Natural killer cell (primary cell): ENCODE results near the gene SMAD5. TPM values are rescaled to one million over a fixed set of nuclear protein-coding genes. Genes with fewer than 3 reads are reported as not detected.

Experiments used
- ATAC-seq, 3 donors: fragments of 150-1000 bp in 2 of 3; fragments of 200-7000 bp in 1 of 3; cut with Tn5 transposase; 1 replicate in 1 of 3; 2 replicates in 2 of 3; pipeline ENCODE4 v1.10.0; 2021; ENCODE audit warnings: mild to moderate bottlenecking in 2 of 3, moderate library complexity in 2 of 3
- DNase-seq, 2 donors: peaks; one replicate each; pipeline versions ENCODE4 v3.0.0 to v3.0.0-alpha.2; 2013 to 2021; ENCODE audit warnings: mixed read lengths in 1 of 2
- H3K27ac ChIP-seq: one replicate; pipeline ENCODE4 v1.5.1; 2013; ENCODE audit warnings: mild to moderate bottlenecking, low read length
- H3K27me3 ChIP-seq: one replicate; pipeline ENCODE4 v1.6.1; 2013; ENCODE audit warnings: low read length; ENCODE audit not compliant: control insufficient read depth, insufficient read depth
- H3K36me3 ChIP-seq: one replicate; pipeline ENCODE4 v1.6.1; 2013; ENCODE audit warnings: low read length; ENCODE audit not compliant: control insufficient read depth, insufficient read depth
- H3K4me1 ChIP-seq: one replicate; pipeline ENCODE4 v1.6.1; 2013; ENCODE audit warnings: low read length; ENCODE audit not compliant: control insufficient read depth, insufficient read depth
- H3K4me3 ChIP-seq: one replicate; pipeline ENCODE4 v1.5.1; 2013; ENCODE audit warnings: low read length
- H3K9me3 ChIP-seq: one replicate; pipeline ENCODE4 v1.6.1; 2013; ENCODE audit warnings: low read length; ENCODE audit not compliant: control insufficient read depth, insufficient read depth
- H3K27ac Mint-ChIP-seq, 2 donors: one replicate each; pipeline ENCODE4 v1.8.0; 2022; ENCODE audit warnings: mild to moderate bottlenecking in 2 of 2, mixed read lengths in 2 of 2, moderate library complexity in 1 of 2
- H3K27me3 Mint-ChIP-seq, 2 donors: one replicate each; pipeline ENCODE4 v1.8.0; 2022; ENCODE audit warnings: low read depth in 2 of 2, mixed read lengths in 2 of 2
- H3K36me3 Mint-ChIP-seq: one replicate; pipeline ENCODE4 v1.8.0; 2022; ENCODE audit warnings: mixed read lengths
- H3K4me1 Mint-ChIP-seq, 2 donors: one replicate each; pipeline ENCODE4 v1.8.0; 2022; ENCODE audit warnings: mixed read lengths in 2 of 2
- H3K4me3 Mint-ChIP-seq: one replicate; pipeline ENCODE4 v1.8.0; 2022; ENCODE audit warnings: mild to moderate bottlenecking, moderate library complexity, mixed read lengths
- H3K9me3 Mint-ChIP-seq, 2 donors: one replicate each; pipeline ENCODE4 v1.8.0; 2022; ENCODE audit warnings: mixed read lengths in 2 of 2
- CTCF ChIP-seq: fragments of 200-600 bp; IDR thresholded peaks from one replicate; pipeline ENCODE4 v1.8.0; 2022; ENCODE audit warnings: antibody characterized with exemption
- WGBS: methylation state at CpG from one replicate; pipeline ENCODE4 v1.1.7; 2013; ENCODE audit warnings: missing lambda C conversion rate; ENCODE audit not compliant: insufficient coverage; 5-methylcytosine and 5-hydroxymethylcytosine counted together
- intact Hi-C: fragments of 100-400 bp; cut with micrococcal nuclease; formaldehyde crosslinking; loops from one replicate; pipeline ENCODE4 v1.14.2; 2022
- total RNA-seq, 4 donors: library from RNA; stranded (reverse); fragments of 120-200 nt in 1 of 4; gene quantifications; one replicate each; pipeline versions ENCODE4 v1.2.3 to v1.2.4, GENCODE V29; 2013 to 2022

The SMAD5 gene
- total RNA-seq, 3 donors from 2014 or later (not counting 1 experiment from before 2014, with no cell fraction given): 44.0 to 60.1 (median 54.1) TPM

- H3K27ac Mint-ChIP-seq: peak overlapping the region in 1 of 2 donors; percentile 1
- H3K4me1 ChIP-seq: peaks cover 13% of the 10 kb centered on the region
- H3K36me3 ChIP-seq: no peaks in the 10 kb centered on the region
- H3K4me3 ChIP-seq: no peak overlapping the region
- H3K4me3 Mint-ChIP-seq: peak overlapping the region; percentile 69
- 77% methylated on average over 1 of the region's 1 CpG for WGBS
- peaks cover 55% of the 10 kb centered on the region in 2 donors for H3K4me1 Mint-ChIP-seq
- H3K27me3 Mint-ChIP-seq: peaks cover 0 to 13% of the 10 kb centered on the region in 2 donors
- no peaks in the 10 kb centered on the region for H3K9me3 ChIP-seq
- DNase-seq: no peak
- no peaks in the 10 kb centered on the region for H3K36me3 Mint-ChIP-seq
- H3K27me3 ChIP-seq: no peaks in the 10 kb centered on the region
- intact Hi-C loops: no loop called here
- ATAC-seq: no peak
- H3K27ac ChIP-seq: no peak overlapping the region
- TF ChIP-seq CTCF: no peak
- no peaks in the 10 kb centered on the region for H3K9me3 Mint-ChIP-seq
Measured at GRCh38 chr5:136134653-136135052, 2.0 kb downstream of the SMAD5 start.

DNA sequence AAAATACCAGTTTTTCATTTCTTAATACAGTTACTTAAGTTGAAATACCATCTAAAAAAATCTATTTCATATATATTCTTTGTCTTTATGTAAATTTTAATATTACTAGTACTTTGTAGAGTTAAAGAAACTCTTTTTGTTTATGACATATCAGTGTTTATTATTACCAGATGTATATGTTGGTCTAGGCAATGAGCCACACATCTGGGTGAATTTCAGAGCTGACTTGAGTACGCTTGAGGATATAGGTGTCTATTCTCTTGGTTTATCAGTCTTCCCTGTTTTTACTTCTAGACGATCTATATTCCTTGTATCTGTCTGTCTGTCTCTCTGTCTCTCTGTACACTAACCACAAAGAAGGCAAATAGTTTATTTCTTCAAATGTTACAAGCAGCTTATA is 2.9 kb downstream of the SMAD5 start:
- H3K9me3 Mint-ChIP-seq: no peaks in the 10 kb centered on the region
- intact Hi-C loops: no loop called here
- Histone ChIP-seq H3K27me3 (no peaks in the 10 kb centered on the region), H3K4me1 (peaks cover 13% of the 10 kb centered on the region), H3K27ac (no peak overlapping the region), H3K9me3 (no peaks in the 10 kb centered on the region), H3K4me3 (no peak overlapping the region), H3K36me3 (no peaks in the 10 kb centered on the region)
- H3K27ac Mint-ChIP-seq: no peak overlapping the region
- DNase-seq (no peak), ATAC-seq (no peak)
- H3K27me3 Mint-ChIP-seq: peaks cover 0 to 4% of the 10 kb centered on the region in 2 donors
- H3K36me3 Mint-ChIP-seq: no peaks in the 10 kb centered on the region
- TF ChIP-seq CTCF: no peak
- peaks cover 55% of the 10 kb centered on the region in 2 donors for H3K4me1 Mint-ChIP-seq
- H3K4me3 Mint-ChIP-seq: no peak overlapping the region
- WGBS: 100% methylated on average over 2 of the region's 2 CpGs

DNA sequence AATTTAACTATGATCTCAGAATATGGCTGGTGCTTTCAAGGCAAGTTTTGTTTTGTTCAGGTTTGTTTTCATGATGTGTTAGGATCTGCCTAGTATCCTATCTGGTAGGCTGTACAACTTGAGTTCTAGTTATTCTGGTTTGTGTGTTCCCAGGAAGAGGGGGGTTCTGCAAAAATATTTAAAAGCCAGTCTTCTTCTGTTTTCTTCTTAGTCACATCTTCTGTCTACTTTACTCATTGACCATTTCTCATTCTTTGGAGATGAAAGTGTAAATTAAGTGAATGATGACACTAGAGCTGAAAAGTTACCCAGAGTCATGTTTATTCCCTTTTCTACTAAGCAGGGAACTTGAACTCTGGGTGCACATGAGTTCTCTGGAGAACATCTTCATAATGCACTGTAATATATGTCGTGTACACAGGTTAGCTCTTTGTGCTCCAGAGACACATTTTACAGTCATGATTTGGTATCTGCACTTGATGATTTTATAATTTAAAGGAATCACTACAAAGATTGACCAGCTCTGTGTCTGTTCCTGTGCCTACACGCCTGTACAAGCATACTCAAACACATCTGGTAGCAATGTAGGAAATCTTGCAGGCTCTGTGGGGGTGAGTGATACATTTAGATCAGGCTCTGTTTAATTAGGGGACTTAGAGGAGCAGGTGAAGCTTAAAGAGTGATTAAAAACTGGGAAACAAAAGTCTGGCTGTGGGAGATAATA is 5.0 kb downstream of the SMAD5 start:
- Mint-ChIP-seq H3K27me3 (no peaks in the 10 kb centered on the region), H3K4me3 (no peak overlapping the region), H3K27ac (peak overlapping the region in 1 of 2 donors; percentile 15), H3K36me3 (no peaks in the 10 kb centered on the region), H3K9me3 (no peaks in the 10 kb centered on the region), H3K4me1 (peaks cover 43 to 45% of the 10 kb centered on the region in 2 donors)
- TF ChIP-seq CTCF: no peak
- intact Hi-C loops: no loop called here
- Histone ChIP-seq H3K27ac (no peak overlapping the region), H3K9me3 (no peaks in the 10 kb centered on the region), H3K36me3 (no peaks in the 10 kb centered on the region), H3K4me1 (peaks cover 6% of the 10 kb centered on the region), H3K4me3 (no peak overlapping the region), H3K27me3 (no peaks in the 10 kb centered on the region)
- no peak for ATAC-seq
- WGBS: 82% methylated on average over 2 of the region's 2 CpGs
- no peak for DNase-seq

DNA sequence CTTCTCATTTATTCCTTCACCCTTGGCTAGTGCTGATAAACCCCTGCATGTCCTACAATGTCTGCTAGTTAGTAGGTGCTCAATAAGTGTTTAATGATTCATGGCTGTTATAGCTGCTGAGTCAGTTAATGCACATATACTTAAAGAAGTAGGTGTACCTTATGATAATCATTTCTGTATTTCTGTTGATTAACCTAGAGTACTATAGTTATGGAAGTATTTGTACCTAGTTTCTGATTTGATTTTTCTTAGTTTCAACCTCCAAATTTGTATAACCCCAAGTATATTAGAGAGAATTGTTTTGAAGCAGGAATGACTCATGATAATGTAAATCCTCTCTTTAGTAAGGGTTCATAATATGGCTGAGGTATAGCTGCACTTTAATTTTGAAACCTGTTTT is 8.9 kb downstream of the SMAD5 start:
- no peaks in the 10 kb centered on the region for H3K27me3 Mint-ChIP-seq
- H3K27me3 ChIP-seq: no peaks in the 10 kb centered on the region
- no peaks in the 10 kb centered on the region for H3K36me3 ChIP-seq
- H3K27ac Mint-ChIP-seq: no peak overlapping the region
- H3K4me3 Mint-ChIP-seq: no peak overlapping the region
- no peaks in the 10 kb centered on the region for H3K9me3 Mint-ChIP-seq
- no peaks in the 10 kb centered on the region for H3K4me1 ChIP-seq
- H3K4me1 Mint-ChIP-seq: peaks cover 21 to 32% of the 10 kb centered on the region in 2 donors
- intact Hi-C loops: no loop called here
- DNase-seq (no peak), ATAC-seq (no peak)
- no peaks in the 10 kb centered on the region for H3K36me3 Mint-ChIP-seq
- TF ChIP-seq CTCF: no peak
- no peaks in the 10 kb centered on the region for H3K9me3 ChIP-seq
- no peak overlapping the region for H3K27ac ChIP-seq
- H3K4me3 ChIP-seq: no peak overlapping the region
